ENCODE measurements around the gene PCDH9. TPM values are rescaled to one million over a fixed set of nuclear protein-coding genes. Genes with fewer than 3 reads are reported as not detected.

Gene PCDH9
- total RNA-seq, 1 experiment from 2014 or later = 0.11 TPM

DNA sequence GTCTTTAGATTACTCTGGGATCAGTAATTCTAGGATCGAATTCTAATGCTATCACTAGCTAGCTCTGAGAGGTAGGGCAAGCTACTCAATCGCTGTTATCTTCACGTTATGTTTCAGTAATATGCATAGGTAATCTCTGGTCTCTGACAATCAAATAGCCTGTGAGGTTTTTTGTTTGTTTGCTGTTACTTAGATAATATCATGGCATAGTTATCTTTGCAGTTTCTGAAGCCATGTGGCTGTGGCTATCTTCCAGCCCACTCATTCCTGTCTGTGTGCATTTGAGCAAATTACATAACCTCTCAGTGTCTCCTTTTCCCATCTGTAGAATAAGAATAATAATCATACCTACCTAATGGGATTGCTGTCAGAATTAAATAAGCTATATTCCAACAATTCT is 330.2 kb downstream of the PCDH9 start:
- CTCF ChIA-PET = no interaction called here
- Mint-ChIP-seq H3K9me3 (ENCODE audit: unreplicated experiment) (no peaks in the 10 kb centered on the region), H3K4me3 (ENCODE audit: unreplicated experiment) (no peak overlapping the region), H3K36me3 (ENCODE audit: insufficient read depth, unreplicated experiment) (no peaks in the 10 kb centered on the region), H3K4me1 (ENCODE audit: low read depth, unreplicated experiment) (no peaks in the 10 kb centered on the region), H3K27me3 (ENCODE audit: insufficient read depth, unreplicated experiment) (peaks cover 7% of the 10 kb centered on the region), H3K27ac (ENCODE audit: unreplicated experiment) (no peak overlapping the region)
- intact Hi-C loops (cut with micrococcal nuclease; ENCODE audit: unreplicated experiment) = no loop called here
- BruUV-seq (replicated peaks) = no TSS peak
- no peaks in the 10 kb centered on the region for H3K36me3 ChIP-seq (ENCODE audit: control insufficient read depth, insufficient read depth, low read length)
- TF ChIP-seq, protein P1, sequence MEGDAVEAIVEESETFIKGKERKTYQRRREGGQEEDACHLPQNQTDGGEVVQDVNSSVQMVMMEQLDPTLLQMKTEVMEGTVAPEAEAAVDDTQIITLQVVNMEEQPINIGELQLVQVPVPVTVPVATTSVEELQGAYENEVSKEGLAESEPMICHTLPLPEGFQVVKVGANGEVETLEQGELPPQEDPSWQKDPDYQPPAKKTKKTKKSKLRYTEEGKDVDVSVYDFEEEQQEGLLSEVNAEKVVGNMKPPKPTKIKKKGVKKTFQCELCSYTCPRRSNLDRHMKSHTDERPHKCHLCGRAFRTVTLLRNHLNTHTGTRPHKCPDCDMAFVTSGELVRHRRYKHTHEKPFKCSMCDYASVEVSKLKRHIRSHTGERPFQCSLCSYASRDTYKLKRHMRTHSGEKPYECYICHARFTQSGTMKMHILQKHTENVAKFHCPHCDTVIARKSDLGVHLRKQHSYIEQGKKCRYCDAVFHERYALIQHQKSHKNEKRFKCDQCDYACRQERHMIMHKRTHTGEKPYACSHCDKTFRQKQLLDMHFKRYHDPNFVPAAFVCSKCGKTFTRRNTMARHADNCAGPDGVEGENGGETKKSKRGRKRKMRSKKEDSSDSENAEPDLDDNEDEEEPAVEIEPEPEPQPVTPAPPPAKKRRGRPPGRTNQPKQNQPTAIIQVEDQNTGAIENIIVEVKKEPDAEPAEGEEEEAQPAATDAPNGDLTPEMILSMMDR (IDR thresholded peaks at IDR 0.05; ENCODE audit: insufficient read depth in 1 of 2, low read depth in 1 of 2, low read length in 1 of 2, severe bottlenecking in 1 of 2, unreplicated experiment in 1 of 2) = no peak
- no peaks in the 10 kb centered on the region for H3K4me1 ChIP-seq
- H3K27me3 ChIP-seq (replicated peaks; ENCODE audit: control insufficient read depth, insufficient read depth, low read length) = no peaks in the 10 kb centered on the region
- POLR2A ChIA-PET = no interaction called here
- no peaks in the 10 kb centered on the region for H3K9me3 ChIP-seq
- H3K4me3 ChIP-seq (ENCODE audit: low read depth, low read length) = no peak overlapping the region
- no peak for DNase-seq

DNA sequence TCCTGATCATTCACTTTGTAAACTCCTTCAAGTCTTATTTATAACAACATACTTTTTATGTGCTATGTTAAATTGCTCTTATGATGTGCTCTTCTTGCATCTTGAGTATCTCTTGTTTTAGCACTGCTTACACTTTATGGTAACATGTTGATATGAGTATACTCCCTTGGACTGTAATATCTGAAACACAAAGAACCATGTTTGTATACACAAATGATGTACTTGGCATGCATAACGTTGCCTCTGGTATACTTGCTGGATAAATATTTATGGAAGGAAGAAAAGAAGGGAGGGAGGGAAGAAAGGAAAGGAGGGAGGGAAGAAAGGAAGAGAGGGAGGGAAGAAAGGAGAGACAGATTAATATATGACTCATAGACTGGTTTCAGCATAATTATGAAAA is 333.2 kb downstream of the PCDH9 start:
- Mint-ChIP-seq H3K36me3 (ENCODE audit: insufficient read depth, unreplicated experiment) (no peaks in the 10 kb centered on the region), H3K4me3 (ENCODE audit: unreplicated experiment) (no peak overlapping the region), H3K9me3 (ENCODE audit: unreplicated experiment) (no peaks in the 10 kb centered on the region), H3K27me3 (ENCODE audit: insufficient read depth, unreplicated experiment) (peaks cover 7% of the 10 kb centered on the region), H3K27ac (ENCODE audit: unreplicated experiment) (no peak overlapping the region), H3K4me1 (ENCODE audit: low read depth, unreplicated experiment) (no peaks in the 10 kb centered on the region)
- ChIA-PET CTCF (no interaction called here), POLR2A (no interaction called here)
- intact Hi-C loops (cut with micrococcal nuclease; ENCODE audit: unreplicated experiment) = no loop called here
- TF ChIP-seq, protein P1 (IDR thresholded peaks at IDR 0.05; ENCODE audit: insufficient read depth in 1 of 2, low read depth in 1 of 2, low read length in 1 of 2, severe bottlenecking in 1 of 2, unreplicated experiment in 1 of 2) = no peak
- no TSS peak for BruUV-seq (replicated peaks)
- DNase-seq = no peak
- Histone ChIP-seq H3K9me3 (no peaks in the 10 kb centered on the region), H3K4me3 (ENCODE audit: low read depth, low read length) (no peak overlapping the region), H3K36me3 (ENCODE audit: control insufficient read depth, insufficient read depth, low read length) (no peaks in the 10 kb centered on the region), H3K4me1 (no peaks in the 10 kb centered on the region), H3K27me3 (replicated peaks; ENCODE audit: control insufficient read depth, insufficient read depth, low read length) (no peaks in the 10 kb centered on the region)

DNA sequence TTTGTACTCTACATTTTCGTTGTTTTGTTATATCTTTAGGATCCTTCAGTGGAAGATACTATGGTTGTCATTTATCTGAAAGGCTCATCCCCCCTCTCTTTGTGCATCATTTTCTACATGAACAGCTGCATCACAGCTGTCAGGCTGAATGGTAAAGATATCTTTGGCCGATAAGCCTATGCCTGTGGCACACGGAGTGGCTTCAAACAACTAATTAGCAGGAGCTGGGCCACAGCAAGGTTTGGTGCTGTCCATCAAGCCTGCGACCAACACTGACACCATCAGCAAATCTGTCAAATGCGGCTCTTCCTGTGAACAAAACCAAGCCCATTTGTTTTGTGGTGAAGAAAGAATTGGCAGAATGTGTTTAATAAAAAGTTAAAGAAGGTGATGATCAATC is 334.4 kb downstream of the PCDH9 start:
- DNase-seq = no peak
- Histone ChIP-seq H3K4me3 (ENCODE audit: low read depth, low read length) (no peak overlapping the region), H3K27me3 (replicated peaks; ENCODE audit: control insufficient read depth, insufficient read depth, low read length) (no peaks in the 10 kb centered on the region), H3K9me3 (no peaks in the 10 kb centered on the region), H3K36me3 (ENCODE audit: control insufficient read depth, insufficient read depth, low read length) (no peaks in the 10 kb centered on the region), H3K4me1 (no peaks in the 10 kb centered on the region)
- no peaks in the 10 kb centered on the region for H3K4me1 Mint-ChIP-seq (ENCODE audit: low read depth, unreplicated experiment)
- ChIA-PET CTCF (no interaction called here), POLR2A (no interaction called here)
- H3K27me3 Mint-ChIP-seq (ENCODE audit: insufficient read depth, unreplicated experiment) = peaks cover 7% of the 10 kb centered on the region
- intact Hi-C loops (cut with micrococcal nuclease; ENCODE audit: unreplicated experiment) = no loop called here
- H3K36me3 Mint-ChIP-seq (ENCODE audit: insufficient read depth, unreplicated experiment) = no peaks in the 10 kb centered on the region
- H3K9me3 Mint-ChIP-seq (ENCODE audit: unreplicated experiment) = no peaks in the 10 kb centered on the region
- no peak overlapping the region for H3K27ac Mint-ChIP-seq (ENCODE audit: unreplicated experiment)
- no peak overlapping the region for H3K4me3 Mint-ChIP-seq (ENCODE audit: unreplicated experiment)
- no TSS peak for BruUV-seq (replicated peaks)
- TF ChIP-seq, protein P1 (IDR thresholded peaks at IDR 0.05; ENCODE audit: insufficient read depth in 1 of 2, low read depth in 1 of 2, low read length in 1 of 2, severe bottlenecking in 1 of 2, unreplicated experiment in 1 of 2) = no peak

Measured in Caco-2 (cell line).